GM19035 (cell line): Measurements from ENCODE around the gene TRMT2A.
"Not testable (repeated sequence)": the region's sequence is repeated elsewhere in the genome, so short reads cannot be mapped to it uniquely, and the experiment has no call there.

ENCODE experiments used
- ATAC-seq: cut with Tn5 transposase; IDR thresholded peaks from one replicate; pipeline ENCODE4 v1.9.1; 2021; ENCODE audit not compliant: unreplicated experiment

The TRMT2A gene, protein sequence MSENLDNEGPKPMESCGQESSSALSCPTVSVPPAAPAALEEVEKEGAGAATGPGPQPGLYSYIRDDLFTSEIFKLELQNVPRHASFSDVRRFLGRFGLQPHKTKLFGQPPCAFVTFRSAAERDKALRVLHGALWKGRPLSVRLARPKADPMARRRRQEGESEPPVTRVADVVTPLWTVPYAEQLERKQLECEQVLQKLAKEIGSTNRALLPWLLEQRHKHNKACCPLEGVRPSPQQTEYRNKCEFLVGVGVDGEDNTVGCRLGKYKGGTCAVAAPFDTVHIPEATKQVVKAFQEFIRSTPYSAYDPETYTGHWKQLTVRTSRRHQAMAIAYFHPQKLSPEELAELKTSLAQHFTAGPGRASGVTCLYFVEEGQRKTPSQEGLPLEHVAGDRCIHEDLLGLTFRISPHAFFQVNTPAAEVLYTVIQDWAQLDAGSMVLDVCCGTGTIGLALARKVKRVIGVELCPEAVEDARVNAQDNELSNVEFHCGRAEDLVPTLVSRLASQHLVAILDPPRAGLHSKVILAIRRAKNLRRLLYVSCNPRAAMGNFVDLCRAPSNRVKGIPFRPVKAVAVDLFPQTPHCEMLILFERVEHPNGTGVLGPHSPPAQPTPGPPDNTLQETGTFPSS

DNA sequence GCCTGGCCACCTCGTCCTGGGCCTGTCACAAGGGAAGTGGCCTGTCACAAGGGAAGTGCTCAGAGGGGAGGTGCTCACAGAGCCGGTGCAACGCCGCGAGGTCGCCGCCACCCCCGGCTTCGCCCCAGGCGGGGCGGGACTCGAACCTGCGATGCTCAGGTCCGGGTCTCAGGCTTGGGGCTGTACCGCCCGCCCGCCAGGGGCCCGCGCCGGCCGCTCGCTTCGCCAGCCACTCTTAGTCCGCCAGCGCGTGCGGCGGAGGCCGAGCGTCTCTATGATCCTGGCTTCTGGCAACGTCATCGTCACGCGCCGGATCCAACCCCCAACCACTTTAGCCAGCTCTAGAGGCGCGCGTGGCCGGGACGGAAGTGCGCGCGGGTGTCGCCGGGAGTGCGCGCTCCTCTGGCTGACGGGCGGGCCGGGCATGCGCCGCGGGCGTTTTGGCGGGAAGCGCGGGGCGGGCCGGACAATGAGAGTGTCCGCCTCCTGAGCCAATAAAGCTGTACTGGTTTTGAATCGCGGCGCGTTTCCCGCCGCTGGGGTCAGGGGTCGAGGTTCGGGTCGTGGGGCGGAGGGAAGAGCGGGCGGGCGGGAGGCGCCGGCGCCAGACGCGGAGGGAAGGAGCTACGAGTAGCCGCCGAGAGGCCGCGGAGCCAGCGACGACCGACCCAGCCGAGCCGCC is at the start of gene TRMT2A:
Gene TRMT2A (minus strand): TSS at position 276 of the 682 bp plus-strand sequence. CDS start 320 bp downstream, outside the sequence.
- ATAC-seq: peak; percentile 86

DNA sequence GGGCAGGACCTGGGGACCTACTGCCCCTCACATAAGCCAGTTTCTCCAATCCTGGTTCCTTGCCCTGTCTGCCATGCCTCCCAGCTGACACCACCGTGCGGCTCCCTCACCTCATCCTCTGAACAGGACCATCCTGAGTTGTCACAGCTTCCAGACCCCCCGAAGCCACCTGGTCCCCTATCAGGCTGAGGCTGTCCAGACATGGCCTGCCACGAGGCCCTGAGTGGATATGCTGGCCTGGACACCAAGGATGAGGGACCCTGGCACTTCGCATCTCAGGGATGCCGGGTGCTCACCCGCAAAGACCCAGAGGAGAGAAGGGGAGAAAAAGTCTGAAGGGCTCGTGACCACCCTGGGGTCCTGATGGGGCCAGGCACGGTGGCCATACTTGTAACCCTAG is 49.7 kb upstream of the TRMT2A start:
- no peak for ATAC-seq

DNA sequence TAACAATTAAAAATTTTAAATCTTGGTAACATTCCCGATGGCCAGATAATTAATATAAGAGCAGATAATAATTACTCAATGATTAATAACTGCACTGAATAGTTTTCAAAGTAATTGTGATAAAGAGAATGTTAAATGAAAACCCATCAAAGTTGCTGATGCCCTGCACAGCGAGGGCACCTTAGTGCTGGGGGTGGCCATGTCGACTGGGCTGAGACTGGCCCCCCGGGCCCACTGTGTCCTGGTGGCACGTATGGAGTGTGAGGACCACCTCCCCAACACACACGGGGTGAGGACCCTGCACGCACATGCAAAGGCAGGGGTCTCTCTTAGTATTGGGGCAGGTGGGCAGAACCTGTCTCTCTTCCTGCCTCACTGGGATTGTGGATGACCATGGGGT is 48.9 kb upstream of the TRMT2A start:
- ATAC-seq: no peak

DNA sequence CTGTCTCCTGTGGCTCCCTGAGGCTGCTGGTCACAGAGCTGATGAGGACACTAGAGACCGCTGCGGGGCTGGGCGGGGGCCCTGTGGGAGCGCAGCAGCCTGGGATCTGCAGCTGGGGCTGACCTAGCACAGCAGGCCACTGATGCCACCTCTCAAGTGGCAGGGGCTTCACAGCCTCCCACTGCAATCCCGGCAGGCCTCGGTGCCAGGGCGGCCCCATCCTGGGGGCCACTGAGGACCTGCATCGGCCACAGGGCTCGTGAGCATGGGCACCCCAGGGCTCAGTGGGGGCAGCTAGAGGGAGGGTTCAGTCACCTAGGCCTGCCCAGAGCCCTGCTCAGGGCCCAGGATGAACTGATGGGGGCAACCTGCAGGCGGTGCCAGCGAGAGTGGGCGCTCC is 48.4 kb upstream of the TRMT2A start:
- ATAC-seq: no peak

DNA sequence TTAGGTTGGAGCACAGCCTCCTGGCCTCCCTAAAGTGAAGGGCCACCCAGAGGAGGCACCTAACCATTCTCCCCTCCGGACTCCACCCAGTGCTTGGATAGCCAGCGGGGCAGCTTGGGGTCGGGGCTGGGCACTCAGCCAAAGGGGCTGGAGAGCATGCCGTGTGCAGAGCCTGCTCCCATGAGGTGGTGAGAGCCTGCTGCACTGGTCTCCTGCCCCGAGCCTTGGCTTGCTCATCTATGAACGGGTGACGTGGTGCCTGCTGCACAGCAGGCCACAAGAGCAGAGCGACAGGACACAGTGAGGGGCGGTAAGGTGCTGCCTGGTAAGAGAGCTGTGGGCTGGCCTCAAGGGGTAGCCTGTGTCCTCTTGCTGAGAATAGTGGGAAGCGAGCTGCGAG is 47.8 kb upstream of the TRMT2A start:
- no peak for ATAC-seq

DNA sequence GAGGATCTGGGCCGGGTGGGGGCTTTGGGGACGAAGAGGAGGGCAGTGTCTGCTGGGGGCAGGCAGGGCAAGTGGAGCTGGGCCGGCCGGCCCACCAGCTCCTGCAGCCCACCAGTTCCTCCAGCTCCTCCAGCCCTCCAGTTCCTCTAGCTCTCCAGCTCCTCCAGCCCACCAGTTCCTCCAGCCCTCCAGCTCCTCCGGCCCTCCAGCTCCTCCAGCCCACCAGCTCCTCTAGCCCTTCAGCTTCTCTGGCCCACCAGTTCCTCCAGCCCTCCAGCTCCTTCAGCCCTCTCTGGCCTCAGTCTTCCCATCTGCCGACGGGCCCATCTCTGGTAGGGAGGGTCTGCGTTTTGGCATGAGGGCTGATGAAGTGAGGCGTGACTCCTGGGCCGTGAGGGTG is 43.0 kb upstream of the TRMT2A start:
- no peak for ATAC-seq

DNA sequence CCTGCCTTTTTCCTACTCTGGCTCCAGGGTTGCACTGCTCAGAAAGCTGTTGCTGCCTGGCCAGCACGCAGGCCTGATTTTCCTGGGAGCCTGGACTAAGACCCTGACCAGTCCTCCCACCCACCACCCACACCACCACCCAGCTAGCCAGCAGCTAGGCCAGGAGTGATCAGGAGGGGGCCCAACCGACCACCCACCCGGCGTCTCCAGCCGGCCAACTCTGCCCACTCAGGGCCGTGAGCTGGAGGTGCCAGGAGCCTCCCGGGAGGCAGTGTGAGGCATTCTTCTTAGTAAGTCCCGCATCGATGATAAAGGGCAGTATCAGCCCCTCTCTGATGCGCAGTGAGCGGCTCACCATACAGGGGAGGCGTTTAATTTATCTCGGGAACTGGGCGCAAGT is 42.5 kb upstream of the TRMT2A start:
- ATAC-seq: not testable (repeated sequence)

DNA sequence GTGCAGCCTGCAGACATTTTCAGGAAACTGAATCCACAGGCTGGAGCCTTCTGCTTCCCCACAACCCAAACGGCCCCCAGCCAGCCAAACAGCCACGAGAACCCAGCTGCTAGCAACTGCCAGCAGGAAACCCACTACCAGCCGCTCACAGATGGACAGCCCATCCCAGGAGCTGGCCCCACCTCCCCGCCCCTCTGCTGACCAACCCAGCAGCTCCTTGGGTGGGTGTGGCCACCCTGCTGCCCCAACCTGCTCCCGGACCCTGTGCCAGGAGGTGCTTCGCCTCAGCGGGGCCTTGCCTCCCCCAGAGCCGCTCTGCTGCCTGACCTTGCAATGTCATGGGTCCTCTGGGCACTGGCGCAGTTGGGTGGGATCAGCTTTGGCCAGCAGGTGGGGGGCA is 42.0 kb upstream of the TRMT2A start:
- no peak for ATAC-seq

DNA sequence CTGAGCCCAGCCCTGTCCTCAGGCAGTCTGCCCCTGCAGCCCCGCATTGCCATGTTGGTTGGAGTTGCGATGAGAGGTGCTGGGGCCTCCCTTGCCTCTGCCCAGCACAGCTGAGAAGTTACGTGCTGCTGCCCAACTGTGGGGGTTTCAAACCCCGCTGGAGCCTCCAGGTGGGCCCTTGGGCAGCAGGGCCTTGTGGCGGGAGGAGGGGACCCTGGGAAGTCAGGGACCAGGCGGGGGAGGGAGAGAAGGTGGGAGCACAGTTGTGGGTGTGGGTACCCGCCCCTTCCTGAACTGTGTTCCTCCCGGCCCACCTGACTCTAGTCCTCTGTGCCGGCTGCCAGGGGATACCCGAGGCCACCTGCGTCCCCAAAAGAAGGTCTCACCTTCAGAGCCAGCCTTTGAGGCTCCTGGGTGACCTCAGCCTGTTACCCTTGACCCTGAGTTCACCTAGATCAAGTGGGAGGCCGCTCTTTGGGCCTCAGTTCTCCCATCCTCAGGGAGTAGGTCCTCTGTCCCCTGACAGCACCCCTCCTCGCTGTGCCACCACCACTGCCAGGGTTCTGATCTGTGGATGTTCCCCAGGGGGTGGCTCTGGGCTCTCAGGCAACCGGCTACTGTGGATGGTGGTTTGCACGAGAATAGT is 41.5 kb upstream of the TRMT2A start:
- no peak for ATAC-seq

DNA sequence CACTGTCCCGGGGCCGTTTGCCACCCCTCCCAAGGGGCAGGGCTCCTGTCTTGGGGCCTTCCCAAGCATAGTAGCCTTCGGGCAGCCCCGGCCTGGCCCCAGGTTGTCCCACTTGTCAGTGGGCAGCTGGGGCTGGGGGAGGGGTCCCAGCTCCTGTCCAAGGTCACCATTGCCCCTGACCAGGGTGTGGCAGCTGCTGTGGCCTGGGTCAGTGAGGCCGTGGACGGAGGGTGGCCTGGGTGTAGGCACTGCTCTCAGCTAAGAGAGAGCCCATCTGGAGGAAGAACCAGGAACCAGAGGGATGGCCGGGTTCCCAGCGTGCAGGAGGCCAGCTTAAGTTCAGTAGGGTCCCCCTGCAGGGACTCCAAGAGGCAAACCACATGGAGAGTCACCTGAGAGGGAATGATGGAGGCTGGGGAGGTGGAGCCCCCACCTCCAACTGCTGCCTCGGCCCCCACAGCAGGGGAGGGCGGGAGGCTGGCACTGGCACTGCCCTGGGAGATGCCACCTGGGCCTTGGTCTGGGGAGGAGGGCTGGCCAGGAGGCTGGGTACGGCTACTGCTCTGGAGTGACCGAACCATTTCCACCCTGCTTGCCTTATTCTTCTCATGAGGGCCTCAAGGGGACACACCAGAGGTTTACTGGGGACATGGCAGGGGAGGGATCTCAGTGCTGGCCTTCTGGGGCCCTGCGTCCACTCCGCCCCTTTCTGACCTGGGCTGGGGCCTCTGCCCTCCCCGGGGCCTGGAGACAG is 40.6 kb upstream of the TRMT2A start:
- ATAC-seq: no peak

DNA sequence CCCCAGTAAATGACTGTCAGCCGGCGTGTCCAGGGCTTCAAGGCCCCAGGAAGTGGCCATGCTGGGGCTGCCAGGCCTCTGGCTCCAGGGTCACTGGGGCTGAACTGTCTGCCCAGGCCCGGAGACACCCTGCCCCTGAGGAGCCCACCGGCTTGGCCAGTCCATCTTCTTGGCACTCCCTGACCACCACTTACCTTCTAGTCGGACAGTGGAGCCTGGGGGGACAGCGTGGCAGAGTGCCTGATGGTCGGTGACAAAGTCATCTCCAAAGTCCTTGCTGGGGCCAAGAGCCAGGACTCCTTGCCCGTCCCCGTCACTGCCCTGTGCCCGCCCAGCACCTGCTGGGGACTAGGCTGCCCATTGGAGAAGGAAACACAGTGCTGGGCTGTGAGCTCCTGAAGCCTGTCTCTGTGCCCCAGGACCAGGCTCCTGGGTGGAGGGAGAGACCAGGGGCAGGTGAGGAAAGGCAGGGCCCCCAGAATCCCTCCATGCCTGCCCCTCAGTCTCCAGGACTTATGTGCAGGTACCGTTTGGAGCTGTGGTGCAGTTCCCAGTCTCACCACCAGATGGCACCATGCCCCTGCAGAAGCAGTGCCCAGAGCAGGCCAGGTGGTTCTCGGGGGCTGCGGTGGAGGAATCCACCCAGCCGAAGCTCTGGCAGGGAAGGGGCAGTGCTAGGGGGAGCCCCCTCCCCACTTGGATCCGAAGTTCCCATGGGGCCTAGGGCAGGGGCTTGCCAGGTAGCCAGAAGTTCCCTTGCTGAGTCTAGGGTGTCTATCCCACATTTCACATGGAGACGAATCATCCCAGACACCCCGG is 39.8 kb upstream of the TRMT2A start:
- no peak for ATAC-seq

DNA sequence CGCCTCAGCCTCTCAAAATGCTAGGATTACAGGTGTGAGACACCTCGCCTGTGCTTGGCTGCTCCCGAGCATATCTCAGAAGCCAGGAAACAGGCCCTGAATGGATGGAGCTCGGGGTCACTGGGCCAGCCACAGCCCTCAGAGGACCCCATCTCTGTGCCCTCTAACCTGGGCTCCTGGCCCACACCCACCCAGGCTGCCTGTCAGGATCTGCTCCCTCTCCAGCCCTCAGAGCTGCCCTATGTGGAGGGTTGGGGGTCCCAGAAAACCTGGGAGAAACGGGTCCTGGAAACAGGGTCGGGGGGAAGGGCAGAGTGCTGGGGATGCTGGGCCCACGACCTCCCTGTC is 39.0 kb upstream of the TRMT2A start:
- no peak for ATAC-seq

DNA sequence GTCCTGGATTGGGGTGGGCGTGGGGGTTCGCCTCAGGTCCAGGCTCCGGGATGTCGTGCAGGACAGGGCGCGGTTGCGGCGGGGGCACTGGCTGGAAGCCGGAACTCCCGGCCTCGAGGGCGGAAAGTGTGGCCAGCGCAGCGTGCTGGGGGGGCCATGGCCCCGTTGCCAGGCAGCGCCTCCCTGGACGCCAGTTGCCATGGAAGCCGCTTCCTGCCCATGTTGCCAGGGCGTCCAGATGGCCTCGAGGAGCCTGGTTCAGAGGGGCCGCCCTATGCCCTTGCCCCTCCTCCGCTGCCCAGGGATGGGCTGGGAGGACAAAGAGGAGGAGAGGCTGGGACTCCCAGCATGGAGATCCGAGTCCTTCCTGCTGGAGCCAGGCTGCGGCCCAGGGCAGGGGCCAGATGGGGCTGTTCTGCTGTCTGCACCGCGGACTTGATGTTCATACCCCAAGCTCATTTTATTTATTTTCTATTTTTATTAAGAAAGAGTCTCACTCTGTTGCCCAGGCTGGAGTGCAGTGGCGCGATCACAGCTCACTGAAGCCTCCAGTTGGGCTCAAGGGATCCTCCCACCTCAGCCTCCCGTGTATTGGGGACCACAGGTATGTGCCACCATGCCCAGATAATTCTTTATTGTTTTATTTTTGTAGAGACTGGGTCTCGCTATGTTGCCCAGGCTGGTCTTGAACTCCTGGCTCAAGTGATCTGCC is 38.5 kb upstream of the TRMT2A start:
- ATAC-seq: no peak

DNA sequence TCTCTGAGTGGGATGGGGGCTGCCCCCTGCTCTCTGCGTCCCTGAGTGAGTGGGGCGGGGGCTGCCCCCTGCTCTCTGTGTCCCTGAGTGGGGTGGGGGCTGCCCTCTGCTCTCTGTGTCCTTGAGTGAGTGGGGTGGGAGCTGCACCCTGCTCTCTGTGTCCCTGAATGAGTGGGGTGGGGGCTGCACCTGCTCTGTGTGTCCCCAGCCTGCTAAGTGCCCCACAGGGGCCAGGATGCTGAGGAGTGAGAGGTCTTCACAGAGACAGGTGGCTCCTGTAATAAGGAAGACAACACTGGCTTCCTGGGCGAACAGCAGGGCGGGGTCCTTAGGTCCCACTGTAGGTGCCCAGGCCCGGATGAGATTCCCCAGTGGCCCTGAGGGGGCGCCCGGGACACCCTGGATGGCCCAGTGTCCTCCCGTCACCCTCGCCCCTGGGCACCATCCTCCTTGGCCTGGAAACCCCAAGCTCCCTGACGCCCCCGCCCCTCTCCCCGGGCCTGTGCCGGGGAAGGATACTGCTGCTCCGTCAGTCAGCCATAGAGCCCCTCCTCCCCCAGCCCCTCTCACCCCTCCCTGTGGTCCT is 37.7 kb upstream of the TRMT2A start:
- no peak for ATAC-seq

DNA sequence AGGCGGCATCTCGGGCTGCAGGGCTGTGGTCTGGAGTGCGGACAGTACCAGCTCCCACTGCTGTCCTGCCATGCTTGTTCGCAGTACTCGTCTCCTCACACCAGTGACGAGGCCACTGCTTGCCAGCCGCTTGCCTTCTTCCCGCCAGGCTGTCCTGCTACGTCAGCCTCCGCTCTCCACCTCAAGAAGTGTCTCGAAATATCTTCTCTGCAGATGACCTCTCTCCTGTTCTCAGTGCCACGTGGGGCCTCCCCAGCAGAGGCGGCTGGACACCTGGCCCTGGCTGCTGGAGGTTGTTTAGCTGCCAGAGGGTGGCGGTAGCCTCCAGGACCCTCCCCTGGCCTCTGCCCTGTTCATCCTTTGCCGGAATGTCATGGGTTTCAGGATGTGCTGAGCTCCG is 36.9 kb upstream of the TRMT2A start:
- ATAC-seq: no peak

DNA sequence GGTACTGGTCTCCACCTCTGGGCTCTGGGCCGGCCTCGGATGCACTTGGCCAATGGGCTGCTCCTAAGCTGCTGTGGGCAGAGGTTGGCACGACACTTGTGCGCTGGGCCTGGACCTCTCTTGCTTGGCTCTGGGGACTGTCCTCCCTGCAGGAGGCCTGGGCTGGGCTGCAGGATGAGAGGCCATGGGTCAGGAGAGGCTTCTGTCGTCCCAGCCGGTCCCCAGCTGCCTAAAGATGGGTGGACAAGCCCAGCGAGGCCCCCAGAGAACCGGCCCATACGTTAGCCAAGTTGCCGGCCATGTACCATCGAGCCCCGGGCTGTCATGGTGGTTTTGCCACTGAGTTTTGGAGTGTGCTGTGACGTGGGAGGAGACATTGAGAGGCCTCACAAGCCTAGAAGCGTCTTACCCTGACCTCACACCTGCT is 35.5 kb upstream of the TRMT2A start:
- ATAC-seq: no peak

DNA sequence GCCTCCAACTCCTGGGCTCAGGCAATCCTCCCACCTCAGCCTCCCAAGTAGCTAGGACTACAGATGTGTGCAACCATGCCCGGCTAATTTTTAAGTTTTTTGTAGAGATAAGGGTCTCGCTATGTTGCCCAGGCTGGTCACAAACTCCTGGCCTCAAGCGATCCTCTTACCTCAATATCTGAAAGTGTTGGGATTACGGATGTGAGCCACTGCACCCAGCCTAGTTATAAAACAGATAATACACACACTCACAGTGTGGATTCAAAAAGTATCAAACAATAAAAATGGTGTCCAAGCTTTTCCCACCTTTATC is 34.2 kb upstream of the TRMT2A start:
- ATAC-seq: no peak

DNA sequence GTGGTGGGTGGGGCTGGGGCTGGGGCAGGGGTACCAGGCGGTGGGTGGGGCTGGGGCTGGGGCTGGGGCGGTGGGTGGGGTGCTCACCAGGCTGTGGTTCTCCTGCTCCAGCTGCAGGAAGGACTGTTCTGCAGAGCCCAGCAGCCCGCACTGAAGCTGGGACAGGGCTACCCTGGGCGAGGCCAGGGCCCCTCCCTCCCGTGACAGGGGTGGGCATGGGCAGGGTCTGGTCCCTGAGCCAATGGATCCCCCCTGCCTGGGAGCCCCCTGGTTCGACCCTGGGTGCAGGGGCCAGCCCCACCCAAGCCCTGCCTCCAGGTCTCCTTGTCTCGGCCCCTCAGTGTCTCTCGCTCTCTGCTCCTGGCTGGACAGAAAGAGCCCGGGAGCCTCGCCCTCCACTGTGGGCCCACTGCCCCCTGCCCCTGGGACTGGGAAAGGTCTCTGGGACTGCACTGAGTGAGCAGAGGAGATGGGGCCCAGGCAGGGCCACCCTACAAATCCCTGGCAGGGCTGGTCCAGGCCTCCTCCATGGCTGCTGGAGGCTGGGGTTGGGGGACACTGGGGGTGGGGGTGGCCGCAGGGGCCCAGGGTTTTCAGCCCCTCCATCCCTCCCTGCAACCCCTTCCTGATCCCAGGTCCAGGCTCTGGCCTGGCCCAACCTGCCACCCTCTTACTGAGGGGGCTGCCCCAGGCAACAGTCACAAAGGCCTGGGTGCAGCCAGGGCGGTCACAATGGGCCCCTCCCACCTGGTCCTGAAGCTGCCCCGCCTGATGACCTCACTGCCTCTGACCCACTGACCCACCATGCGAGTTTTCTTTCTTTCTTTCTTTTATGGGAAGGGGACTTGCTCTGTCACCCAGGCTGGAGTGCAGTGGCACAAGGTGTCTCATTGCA is 33.6 kb upstream of the TRMT2A start, which contains the start of gene CCDC188:
Gene CCDC188 (minus strand): TSS at position 675 of the 895 bp plus-strand sequence. CDS start 69 bp downstream, at position 606.
- no peak for ATAC-seq
